Nephron (organoid): ENCODE results near the gene SLC4A8.

Experiments used
- H3K27ac Mint-ChIP-seq, 3 experiments: 2 replicates each; pipeline ENCODE4 v1.8.0; 2020; ENCODE audit warnings: mixed read lengths in 3 of 3, mild to moderate bottlenecking in 2 of 3, moderate library complexity in 1 of 3
- H3K27me3 Mint-ChIP-seq: 2 replicates; pipeline ENCODE4 v1.8.0; 2021; ENCODE audit warnings: low read depth, mild to moderate bottlenecking, moderate library complexity, mixed read lengths
- H3K36me3 Mint-ChIP-seq: 2 replicates; pipeline ENCODE4 v1.8.0; 2020; ENCODE audit warnings: low read depth, mixed read lengths
- H3K4me1 Mint-ChIP-seq: 2 replicates; pipeline ENCODE4 v1.8.0; 2020; ENCODE audit warnings: mixed read lengths
- H3K4me3 Mint-ChIP-seq, 3 experiments: 2 replicates each; pipeline ENCODE4 v1.8.0; 2020; ENCODE audit warnings: mild to moderate bottlenecking in 3 of 3, mixed read lengths in 3 of 3, moderate library complexity in 2 of 3
- H3K9me3 Mint-ChIP-seq: 2 replicates; pipeline ENCODE4 v1.8.0; 2020; ENCODE audit warnings: mixed read lengths
- CTCF ChIP-seq, 3 experiments: fragments of 200-600 bp; sonication (generic); IDR thresholded peaks; one replicate each; pipeline ENCODE4 v1.5.0; 2021; ENCODE audit warnings: antibody characterized with exemption in 3 of 3; ENCODE audit not compliant: unreplicated experiment in 3 of 3

Gene SLC4A8

GRCh38 chr12:51528852-51529650 is 104.4 kb downstream of the SLC4A8 start:
- Mint-ChIP-seq H3K27ac (no peak overlapping the region), H3K4me1 (peaks cover 8% of the 10 kb centered on the region), H3K4me3 (no peak overlapping the region), H3K36me3 (no peaks in the 10 kb centered on the region), H3K27me3 (peaks cover 27% of the 10 kb centered on the region), H3K9me3 (no peaks in the 10 kb centered on the region)
- TF ChIP-seq CTCF (IDR thresholded peaks at IDR 0.05; ENCODE audit: unreplicated experiment in 3 of 3): no peak

- TF ChIP-seq CTCF (IDR thresholded peaks at IDR 0.05; ENCODE audit: unreplicated experiment in 3 of 3): no peak
- no peak overlapping the region for H3K27ac Mint-ChIP-seq
- no peaks in the 10 kb centered on the region for H3K36me3 Mint-ChIP-seq
- no peak overlapping the region for H3K4me3 Mint-ChIP-seq
- peaks cover 4% of the 10 kb centered on the region for H3K4me1 Mint-ChIP-seq
- peaks cover 32% of the 10 kb centered on the region for H3K27me3 Mint-ChIP-seq
- no peaks in the 10 kb centered on the region for H3K9me3 Mint-ChIP-seq
Observed at GRCh38 chr12:51529651-51529970, 105.0 kb downstream of the SLC4A8 start.

DNA sequence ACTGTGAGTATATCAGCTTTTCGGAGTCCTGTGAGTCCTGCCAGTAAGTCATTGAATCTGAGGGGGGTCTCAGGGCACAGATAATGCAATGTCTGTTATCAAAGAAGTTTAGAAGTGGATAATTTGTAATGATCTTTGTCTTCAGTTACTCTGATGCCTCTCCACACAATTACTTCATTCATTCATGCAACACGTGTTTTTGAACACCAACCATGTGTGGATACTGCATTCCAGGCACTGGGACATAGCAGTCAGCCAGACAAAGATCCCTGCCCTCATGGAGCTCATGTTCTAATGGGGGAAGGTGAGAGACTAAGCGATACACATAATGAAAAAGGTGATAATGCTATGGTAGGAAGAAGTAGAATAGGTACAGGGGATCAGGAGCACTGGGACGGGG is 105.6 kb downstream of the SLC4A8 start:
- Mint-ChIP-seq H3K27ac (no peak overlapping the region), H3K27me3 (peaks cover 35% of the 10 kb centered on the region), H3K4me1 (peaks cover 4% of the 10 kb centered on the region), H3K9me3 (no peaks in the 10 kb centered on the region), H3K4me3 (no peak overlapping the region), H3K36me3 (no peaks in the 10 kb centered on the region)
- no peak for TF ChIP-seq CTCF (IDR thresholded peaks at IDR 0.05; ENCODE audit: unreplicated experiment in 3 of 3)

GRCh38 chr12:51531284-51531977 is 106.8 kb downstream of the SLC4A8 start:
- Mint-ChIP-seq H3K36me3 (no peaks in the 10 kb centered on the region), H3K27me3 (peaks cover 37% of the 10 kb centered on the region), H3K9me3 (no peaks in the 10 kb centered on the region), H3K27ac (no peak overlapping the region), H3K4me3 (no peak overlapping the region), H3K4me1 (peaks cover 4% of the 10 kb centered on the region)
- TF ChIP-seq CTCF (IDR thresholded peaks at IDR 0.05; ENCODE audit: unreplicated experiment in 3 of 3): no peak

- peaks cover 4% of the 10 kb centered on the region for H3K4me1 Mint-ChIP-seq
- no peaks in the 10 kb centered on the region for H3K36me3 Mint-ChIP-seq
- no peak overlapping the region for H3K27ac Mint-ChIP-seq
- TF ChIP-seq CTCF (IDR thresholded peaks at IDR 0.05; ENCODE audit: unreplicated experiment in 3 of 3): peak; percentile 82 to 86 (median 84)
- no peak overlapping the region for H3K4me3 Mint-ChIP-seq
- H3K9me3 Mint-ChIP-seq: no peaks in the 10 kb centered on the region
- H3K27me3 Mint-ChIP-seq: peaks cover 37% of the 10 kb centered on the region
Observed at GRCh38 chr12:51531978-51532497, 107.4 kb downstream of the SLC4A8 start.
